Activated CD4-positive, alpha-beta memory T cell treated with anti-CD3 and anti-CD28 coated beads for 36 hours (primary cell): ENCODE data around the gene FGG. TPM values are rescaled to one million over a fixed set of nuclear protein-coding genes. Genes with fewer than 3 reads are reported as not detected.
"Not testable (repeated sequence)": the region's sequence is repeated elsewhere in the genome, so short reads cannot be mapped to it uniquely, and the experiment has no call there.

ENCODE experiments used
- CTCF ChIA-PET: fragments of 350-600 bp; sonication (Branson Sonifier 250); formaldehyde crosslinking; loops from one replicate; lab custom pipeline; 2021; ENCODE audit warnings: antibody characterized with exemption, inconsistent platforms; lab: Charles Lee
- POLR2A ChIA-PET: fragments of 350-600 bp; sonication (Branson Sonifier 250); formaldehyde crosslinking; loops from one replicate; lab custom pipeline; 2021; ENCODE audit warnings: antibody characterized with exemption; lab: Charles Lee
- DNase-seq: peaks from one replicate; pipeline ENCODE4 v3.0.0-alpha.2; 2020
- H3K27ac Mint-ChIP-seq: one replicate; pipeline ENCODE4 v1.8.0; 2021; ENCODE audit warnings: mixed read lengths
- H3K27me3 Mint-ChIP-seq: one replicate; pipeline ENCODE4 v1.8.0; 2021; ENCODE audit warnings: mixed read lengths
- H3K36me3 Mint-ChIP-seq: one replicate; pipeline ENCODE4 v1.8.0; 2021; ENCODE audit warnings: mixed read lengths
- H3K4me1 Mint-ChIP-seq: one replicate; pipeline ENCODE4 v1.8.0; 2021; ENCODE audit warnings: low read depth, mixed read lengths
- H3K4me3 Mint-ChIP-seq: one replicate; pipeline ENCODE4 v1.8.0; 2021; ENCODE audit warnings: mild to moderate bottlenecking, mixed read lengths
- H3K9me3 Mint-ChIP-seq: one replicate; pipeline ENCODE4 v1.8.0; 2021; ENCODE audit warnings: mixed read lengths
- intact Hi-C: fragments of 100-400 bp; cut with micrococcal nuclease; formaldehyde crosslinking; loops from one replicate; pipeline ENCODE4 v1.15.1; 2023
- total RNA-seq, 2 experiments: library from RNA; stranded (reverse); gene quantifications; one replicate each; pipeline ENCODE4 v1.2.3, GENCODE V29; 2021

Gene FGG
- total RNA-seq, 2 experiments from 2014 or later = not detected

GRCh38 chr4:154609532-154609931 is 2.9 kb downstream of the FGG start:
- no peaks in the 10 kb centered on the region for H3K4me1 Mint-ChIP-seq
- no peak overlapping the region for H3K27ac Mint-ChIP-seq
- intact Hi-C loops = no loop called here
- CTCF ChIA-PET = interaction anchor here (0.6 to 1.5 kb wide), 2 partner anchors 12 to 146 kb away, joined by 3 to 4 read pairs; no protein-coding TSS in a partner anchor
- POLR2A ChIA-PET = no interaction called here
- H3K27me3 Mint-ChIP-seq = peaks cover 18% of the 10 kb centered on the region
- no peaks in the 10 kb centered on the region for H3K9me3 Mint-ChIP-seq
- no peak overlapping the region for H3K4me3 Mint-ChIP-seq
- H3K36me3 Mint-ChIP-seq = no peaks in the 10 kb centered on the region
- no peak for DNase-seq

DNA sequence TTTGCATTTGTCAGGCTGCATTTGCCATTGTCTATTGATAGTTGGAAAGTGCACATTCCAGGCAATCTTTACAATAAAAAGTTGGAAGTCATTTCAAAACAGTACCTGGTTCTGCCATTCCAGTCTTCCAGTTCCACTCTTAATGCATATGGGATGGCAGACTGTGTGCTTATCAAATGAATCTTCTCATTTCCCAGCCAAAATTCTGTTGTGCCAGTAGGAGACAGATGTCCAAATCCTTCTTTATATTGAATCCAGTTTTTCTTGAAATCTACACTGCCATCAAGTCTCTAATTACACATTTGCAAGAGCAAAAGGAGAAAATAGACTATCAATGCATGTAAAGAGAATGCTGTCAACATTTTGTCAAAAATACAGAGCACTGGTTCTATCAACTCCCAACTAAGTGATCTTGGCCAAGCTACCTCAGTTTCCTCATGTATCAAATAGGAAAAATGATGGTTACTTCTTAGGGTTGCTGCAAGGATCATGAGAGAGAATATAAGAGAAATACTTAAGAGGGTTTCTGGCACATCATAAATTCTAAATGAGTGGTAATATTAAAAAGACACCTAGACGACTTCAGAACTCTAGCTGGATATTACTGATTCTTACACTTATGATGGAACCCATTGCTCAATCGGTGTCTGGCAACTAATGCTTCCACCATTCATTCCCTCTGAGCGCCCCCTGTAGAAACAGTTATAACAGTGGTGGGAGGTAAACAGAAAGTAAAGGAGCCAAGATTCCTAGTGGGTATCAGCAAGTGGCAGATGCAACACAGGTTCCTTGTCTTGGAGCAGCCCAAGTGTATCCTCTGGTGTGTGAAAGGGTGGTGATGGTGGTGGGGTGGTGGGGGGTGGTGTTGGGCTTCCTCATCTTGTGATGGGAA is 3.8 kb downstream of the FGG start:
- no peak for DNase-seq
- H3K27ac Mint-ChIP-seq = no peak overlapping the region
- CTCF ChIA-PET = interaction anchor here (0.6 to 1.5 kb wide), 2 partner anchors 13 to 145 kb away, joined by 3 to 4 read pairs; no protein-coding TSS in a partner anchor
- H3K36me3 Mint-ChIP-seq = no peaks in the 10 kb centered on the region
- intact Hi-C loops = no loop called here
- H3K4me1 Mint-ChIP-seq = no peaks in the 10 kb centered on the region
- no peaks in the 10 kb centered on the region for H3K9me3 Mint-ChIP-seq
- no peak overlapping the region for H3K4me3 Mint-ChIP-seq
- H3K27me3 Mint-ChIP-seq = peaks cover 18% of the 10 kb centered on the region
- POLR2A ChIA-PET = no interaction called here

DNA sequence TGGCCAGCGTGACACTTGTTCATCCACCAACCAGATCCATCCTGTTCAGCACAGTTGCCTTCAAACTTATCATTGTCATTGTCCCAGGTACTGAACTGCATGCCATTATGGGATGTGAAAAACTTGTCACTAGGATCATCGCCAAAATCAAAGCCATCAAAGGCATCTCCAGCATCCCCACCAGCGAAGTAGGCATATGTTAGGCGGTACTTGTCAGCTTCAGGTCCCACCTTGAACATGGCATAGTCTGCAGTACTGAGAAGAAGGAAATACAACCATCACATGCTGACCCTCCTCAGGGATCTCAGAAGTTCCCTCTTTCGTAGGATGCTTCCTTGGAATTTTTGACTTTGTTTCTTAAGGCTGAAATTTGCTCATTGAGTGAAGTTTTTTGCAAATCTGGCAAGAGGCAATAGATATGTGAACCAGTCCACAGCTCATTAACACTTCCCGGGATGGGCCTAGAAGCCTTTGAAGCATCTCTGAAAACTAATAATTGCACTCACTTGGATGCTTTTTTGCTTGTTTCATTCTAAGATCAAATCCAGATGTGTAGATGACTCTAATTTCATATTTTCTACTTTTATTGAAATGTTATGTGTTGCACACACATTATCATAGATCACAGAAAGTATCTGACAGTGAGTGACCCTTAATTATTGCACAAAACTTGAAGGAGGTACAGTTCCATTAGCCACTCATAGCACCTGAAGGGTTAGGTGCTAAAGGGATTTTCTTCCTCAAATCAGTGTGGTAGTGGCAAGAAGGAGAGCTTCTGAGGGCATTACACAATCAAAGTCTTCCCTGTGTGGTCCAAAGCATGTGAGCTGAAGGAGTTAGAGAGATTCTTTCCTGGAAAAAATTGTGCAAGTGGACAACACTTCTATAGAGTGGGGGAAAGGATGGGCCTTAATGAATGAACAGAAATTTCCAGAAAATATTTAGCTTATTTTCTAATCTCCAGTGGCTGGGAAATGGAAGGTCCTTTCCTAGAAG is 5.4 kb downstream of the FGG start:
- H3K4me3 Mint-ChIP-seq = no peak overlapping the region
- H3K4me1 Mint-ChIP-seq = no peaks in the 10 kb centered on the region
- H3K27ac Mint-ChIP-seq = no peak overlapping the region
- ChIA-PET POLR2A (no interaction called here), CTCF (no interaction called here)
- no peaks in the 10 kb centered on the region for H3K36me3 Mint-ChIP-seq
- H3K9me3 Mint-ChIP-seq = no peaks in the 10 kb centered on the region
- peaks cover 20% of the 10 kb centered on the region for H3K27me3 Mint-ChIP-seq
- intact Hi-C loops = no loop called here
- no peak for DNase-seq

DNA sequence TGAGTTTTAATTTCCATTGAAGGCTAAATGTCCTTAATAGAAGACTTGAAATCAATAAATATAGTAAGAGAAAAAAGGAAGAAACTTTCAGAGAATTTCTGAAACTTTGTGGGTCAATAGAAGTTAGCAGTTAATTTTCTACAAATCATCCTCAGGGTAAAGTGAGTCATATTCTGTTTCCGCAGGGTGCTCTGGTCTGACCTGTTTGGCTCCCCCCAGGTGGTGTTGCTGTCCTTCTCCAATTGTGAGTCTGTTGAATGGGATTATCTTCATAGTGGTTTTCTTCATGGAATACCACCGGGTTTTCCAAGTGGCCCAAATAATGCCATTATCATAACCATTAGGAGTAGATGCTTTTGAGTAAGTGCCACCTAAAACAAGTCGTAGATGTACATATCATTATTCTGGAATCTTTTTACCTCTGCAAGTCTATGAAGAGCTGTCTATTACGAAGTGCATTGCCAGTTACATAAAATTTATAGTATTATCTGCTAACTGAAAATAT is 7.7 kb downstream of the FGG start:
- Mint-ChIP-seq H3K27me3 (peaks cover 20% of the 10 kb centered on the region), H3K27ac (no peak overlapping the region), H3K4me1 (no peaks in the 10 kb centered on the region), H3K9me3 (no peaks in the 10 kb centered on the region), H3K4me3 (no peak overlapping the region), H3K36me3 (no peaks in the 10 kb centered on the region)
- intact Hi-C loops = no loop called here
- DNase-seq = no peak
- ChIA-PET POLR2A (no interaction called here), CTCF (no interaction called here)

- no peak overlapping the region for H3K4me3 Mint-ChIP-seq
- no peaks in the 10 kb centered on the region for H3K9me3 Mint-ChIP-seq
- intact Hi-C loops = no loop called here
- DNase-seq = no peak
- peaks cover 10% of the 10 kb centered on the region for H3K27me3 Mint-ChIP-seq
- ChIA-PET POLR2A (no interaction called here), CTCF (no interaction called here)
- H3K4me1 Mint-ChIP-seq = no peaks in the 10 kb centered on the region
- H3K36me3 Mint-ChIP-seq = no peaks in the 10 kb centered on the region
- no peak overlapping the region for H3K27ac Mint-ChIP-seq
These were observed 9.2 kb downstream of the FGG start for GRCh38 chr4:154603033-154603943.

DNA sequence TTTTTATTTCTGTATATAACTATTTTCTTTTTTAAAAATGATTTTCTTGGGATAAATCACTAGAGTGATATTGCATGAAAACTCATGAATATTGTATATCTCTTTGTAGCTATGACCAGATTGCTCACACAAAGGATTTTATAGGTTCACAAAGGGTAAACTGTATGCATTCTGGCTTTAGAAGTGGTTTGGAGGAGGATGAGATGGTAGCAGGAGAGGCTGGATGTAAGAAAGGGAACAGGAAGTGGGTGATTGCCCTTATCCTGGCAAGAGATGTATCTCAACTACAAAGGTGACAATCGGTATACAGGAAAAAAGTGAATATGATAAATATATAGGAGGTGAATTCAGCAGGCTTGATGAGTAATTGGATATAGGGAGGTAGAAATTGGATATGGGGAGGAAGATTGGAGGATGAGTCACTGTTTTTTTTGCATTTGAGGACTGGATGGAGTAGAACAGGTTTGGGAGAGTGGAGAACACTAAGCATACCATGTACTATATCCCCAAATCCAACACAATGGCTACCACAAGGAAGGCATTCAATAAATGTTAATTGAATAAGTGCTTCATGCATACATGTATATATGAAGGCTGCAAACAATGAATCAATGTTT is 9.9 kb downstream of the FGG start:
- no peak for DNase-seq
- POLR2A ChIA-PET = no interaction called here
- CTCF ChIA-PET = no interaction called here
- Mint-ChIP-seq H3K36me3 (no peaks in the 10 kb centered on the region), H3K27ac (no peak overlapping the region), H3K4me3 (no peak overlapping the region), H3K4me1 (no peaks in the 10 kb centered on the region), H3K9me3 (no peaks in the 10 kb centered on the region), H3K27me3 (peaks cover 12% of the 10 kb centered on the region)
- intact Hi-C loops = no loop called here

DNA sequence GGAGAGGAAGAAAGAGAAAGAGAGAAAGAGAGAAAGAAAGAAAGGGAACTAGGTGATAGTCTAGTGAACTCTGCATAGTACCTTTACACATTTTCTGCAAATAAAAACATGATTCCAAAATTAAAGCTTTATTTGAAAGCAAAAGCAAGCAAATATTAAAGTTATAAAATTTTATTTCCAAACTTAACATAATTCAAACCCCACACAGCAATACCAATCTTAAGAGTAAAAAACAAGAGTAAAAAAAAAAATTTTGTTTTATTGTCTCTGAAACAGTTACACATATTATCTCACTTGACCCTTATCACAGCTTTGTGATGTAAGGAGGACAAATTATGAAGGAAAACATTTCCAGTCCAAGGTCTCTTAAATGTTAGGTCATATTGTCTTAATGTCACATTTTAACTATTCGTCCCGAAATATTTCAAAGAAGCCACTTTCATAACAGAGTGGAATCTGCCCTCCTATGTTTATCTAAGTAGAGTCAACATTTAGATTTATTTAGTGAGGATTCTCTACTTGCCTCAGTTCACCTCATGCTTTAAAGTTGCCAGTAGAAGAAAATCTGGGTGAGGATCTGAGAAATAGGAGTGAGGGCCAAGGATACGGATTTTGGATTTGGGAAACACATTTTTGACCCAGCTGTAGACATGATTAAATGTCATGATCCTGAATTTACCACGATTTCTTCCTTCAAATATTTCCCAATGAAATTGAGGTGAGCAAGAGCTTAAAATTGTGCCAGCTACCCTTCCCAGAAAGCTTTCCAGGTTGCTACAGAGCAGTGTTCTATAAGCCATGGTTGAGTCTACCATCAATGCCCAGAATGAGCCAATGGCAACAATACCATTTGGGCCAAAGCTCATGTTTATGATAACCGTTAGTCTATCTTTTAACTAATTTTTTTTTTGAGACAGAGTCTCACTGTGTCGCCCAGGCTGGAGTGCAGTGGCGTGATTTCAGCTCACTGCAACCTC is 14.4 kb downstream of the FGG start:
- Mint-ChIP-seq H3K27me3 (peaks cover 8% of the 10 kb centered on the region), H3K36me3 (no peaks in the 10 kb centered on the region), H3K4me3 (no peak overlapping the region), H3K27ac (no peak overlapping the region), H3K4me1 (no peaks in the 10 kb centered on the region), H3K9me3 (no peaks in the 10 kb centered on the region)
- intact Hi-C loops = no loop called here
- CTCF ChIA-PET = interaction anchor here (0.7 to 0.8 kb wide), 2 partner anchors 48 to 846 kb away, joined by 3 to 4 read pairs; partner anchors contain the start of gene PLRG1
- DNase-seq = no peak
- POLR2A ChIA-PET = no interaction called here

DNA sequence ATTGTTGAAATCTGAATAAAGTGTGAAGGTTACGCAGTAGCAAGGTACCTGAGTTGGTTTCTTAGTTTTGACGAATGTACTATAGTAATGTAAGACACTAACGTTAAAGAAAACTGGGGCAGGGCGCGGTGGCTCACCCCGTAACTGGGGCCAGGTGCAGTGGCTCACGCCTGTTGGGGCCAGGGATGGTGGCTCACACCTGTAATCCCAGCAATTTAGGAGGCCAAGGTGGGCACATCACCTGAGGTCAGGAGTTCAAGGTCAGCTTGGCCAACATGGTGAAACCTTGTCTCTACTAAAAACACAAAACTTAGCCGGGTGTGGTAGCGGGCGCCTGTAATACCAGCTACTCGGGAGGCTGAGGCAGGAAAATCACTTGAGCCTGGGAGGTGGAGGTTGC is 15.2 kb downstream of the FGG start:
- CTCF ChIA-PET, H3K36me3 Mint-ChIP-seq, intact Hi-C loops, DNase-seq, H3K4me1 Mint-ChIP-seq, H3K9me3 Mint-ChIP-seq, H3K4me3 Mint-ChIP-seq, POLR2A ChIA-PET, H3K27ac Mint-ChIP-seq, H3K27me3 Mint-ChIP-seq: not testable (repeated sequence)

DNA sequence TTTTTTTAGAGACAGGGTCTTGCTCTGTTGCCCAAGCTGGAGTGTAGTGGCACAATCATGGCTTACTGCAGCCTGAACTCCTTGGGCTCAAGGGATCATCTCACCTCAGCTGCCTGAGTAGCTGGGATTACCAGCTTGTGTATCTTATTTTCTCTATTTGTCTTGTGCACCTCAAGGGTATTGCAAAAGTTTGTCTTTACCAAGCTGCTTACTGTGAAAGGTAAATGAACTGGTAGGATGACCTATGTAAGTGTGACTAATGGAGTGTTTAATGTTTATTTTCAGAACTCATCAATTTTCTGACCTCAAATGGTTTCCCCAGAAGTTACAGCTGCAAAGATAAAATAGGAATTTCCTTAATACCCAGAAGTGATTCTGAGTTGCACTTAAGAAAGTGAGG is 16.6 kb downstream of the FGG start:
- CTCF ChIA-PET = no interaction called here
- intact Hi-C loops = no loop called here
- Mint-ChIP-seq H3K27ac (no peak overlapping the region), H3K4me3 (no peak overlapping the region), H3K9me3 (no peaks in the 10 kb centered on the region), H3K4me1 (no peaks in the 10 kb centered on the region), H3K36me3 (no peaks in the 10 kb centered on the region), H3K27me3 (peaks cover 6% of the 10 kb centered on the region)
- POLR2A ChIA-PET = no interaction called here
- no peak for DNase-seq

GRCh38 chr4:154594343-154594742 is 18.1 kb downstream of the FGG start:
- POLR2A ChIA-PET, H3K4me3 Mint-ChIP-seq, H3K36me3 Mint-ChIP-seq, intact Hi-C loops, H3K4me1 Mint-ChIP-seq, H3K27me3 Mint-ChIP-seq, H3K9me3 Mint-ChIP-seq, DNase-seq, H3K27ac Mint-ChIP-seq: not testable (repeated sequence)
- CTCF ChIA-PET = interaction anchor here (0.9 to 1.5 kb wide), 3 partner anchors 24 to 42 kb away, joined by 4 to 5 read pairs (median 5); no protein-coding TSS in a partner anchor
